ENCODE results near the gene OR52K2.

OR52K2 gene

GRCh38 chr11:4441515-4441914 is 7.6 kb upstream of the OR52K2 start:
- no peak overlapping the region for H3K27ac ChIP-seq
- TF ChIP-seq ZFX (IDR thresholded peaks at IDR 0.05; ENCODE audit: borderline replicate concordance) (no peak), CTCF (IDR thresholded peaks at IDR 0.05) (no peak)

GRCh38 chr11:4443232-4443891 is 5.7 kb upstream of the OR52K2 start:
- TF ChIP-seq CTCF (IDR thresholded peaks at IDR 0.05), result no peak
- no peak for TF ChIP-seq ZFX (IDR thresholded peaks at IDR 0.05; ENCODE audit: borderline replicate concordance)
- H3K27ac ChIP-seq, result no peak overlapping the region

GRCh38 chr11:4453118-4453517 is 4.0 kb downstream of the OR52K2 start:
- TF ChIP-seq ZFX (IDR thresholded peaks at IDR 0.05; ENCODE audit: borderline replicate concordance) (no peak), CTCF (IDR thresholded peaks at IDR 0.05) (no peak)
- H3K27ac ChIP-seq, result no peak overlapping the region

GRCh38 chr11:4454021-4454420 is 4.9 kb downstream of the OR52K2 start:
- TF ChIP-seq ZFX (IDR thresholded peaks at IDR 0.05; ENCODE audit: borderline replicate concordance) (no peak), CTCF (IDR thresholded peaks at IDR 0.05) (no peak)
- H3K27ac ChIP-seq, result no peak overlapping the region

- no peak overlapping the region for H3K27ac ChIP-seq
- TF ChIP-seq ZFX (IDR thresholded peaks at IDR 0.05; ENCODE audit: borderline replicate concordance) (no peak), CTCF (IDR thresholded peaks at IDR 0.05) (no peak)
These were observed 6.3 kb downstream of the OR52K2 start for GRCh38 chr11:4455419-4455818.

GRCh38 chr11:4459500-4459899 is 10.4 kb downstream of the OR52K2 start:
- H3K27ac ChIP-seq, result no peak overlapping the region
- TF ChIP-seq ZFX (IDR thresholded peaks at IDR 0.05; ENCODE audit: borderline replicate concordance) (no peak), CTCF (IDR thresholded peaks at IDR 0.05) (no peak)

GRCh38 chr11:4460151-4460550 is 11.1 kb downstream of the OR52K2 start:
- TF ChIP-seq CTCF (IDR thresholded peaks at IDR 0.05) (no peak), ZFX (IDR thresholded peaks at IDR 0.05; ENCODE audit: borderline replicate concordance) (no peak)
- H3K27ac ChIP-seq, result no peak overlapping the region
